GM19438 (cell line): ENCODE measurements around the gene COX17.

Experiments
- ATAC-seq: cut with Tn5 transposase; IDR thresholded peaks from one replicate; pipeline ENCODE4 v1.9.1; 2021; ENCODE audit warnings: low read depth; ENCODE audit not compliant: unreplicated experiment

COX17 gene

DNA sequence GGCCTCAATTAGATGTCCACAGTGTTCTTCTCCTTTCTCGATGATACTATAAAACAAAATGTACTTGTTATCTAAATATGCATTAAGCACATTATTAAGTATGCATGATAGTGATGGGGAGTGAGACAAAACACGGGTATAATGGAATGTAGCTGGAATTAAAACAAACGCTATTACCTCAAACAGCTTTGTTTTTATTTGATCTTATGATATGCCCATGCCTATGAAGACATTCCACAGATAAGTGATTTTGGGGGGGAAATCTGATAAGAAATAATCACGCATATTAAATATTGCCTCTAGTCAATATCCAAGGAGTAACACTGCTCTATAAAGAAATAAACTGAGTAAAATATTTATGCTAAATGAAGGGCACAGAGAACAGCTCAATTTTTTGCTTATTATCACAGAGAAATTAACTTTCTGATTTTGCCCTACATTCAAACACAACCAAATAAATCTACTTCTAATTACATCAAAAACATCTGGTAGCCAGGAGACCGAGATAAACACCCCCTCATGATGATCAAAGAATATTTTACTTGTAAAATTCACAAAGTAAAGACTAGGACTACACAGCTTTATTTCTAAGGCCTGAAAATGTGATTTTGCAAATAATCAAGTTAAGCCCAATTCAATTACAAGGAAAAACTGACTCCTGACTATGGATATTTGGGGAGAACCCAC, 1.9 kb downstream of the COX17 start:
- no peak for ATAC-seq

DNA sequence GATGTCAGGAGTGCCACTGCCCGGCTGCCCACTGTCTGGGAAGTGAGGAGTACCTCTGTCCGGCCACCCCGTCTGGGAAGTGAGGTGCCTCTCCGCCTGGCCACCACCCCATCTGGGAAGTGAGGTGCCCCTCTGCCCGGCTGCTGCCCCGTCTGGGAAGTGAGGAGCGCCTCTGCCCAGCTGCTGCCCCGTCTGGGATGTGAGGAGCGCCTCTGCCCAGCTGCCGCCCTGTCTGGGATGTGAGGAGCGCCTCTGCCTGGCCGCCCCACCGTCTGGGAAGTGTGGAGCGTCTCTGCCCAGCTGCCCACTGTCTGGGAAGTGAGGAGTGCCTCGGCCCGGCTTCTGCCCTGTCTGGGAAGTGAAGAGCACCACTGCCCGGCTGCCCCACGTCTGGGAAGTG, 3.3 kb downstream of the COX17 start:
- ATAC-seq: no peak

DNA sequence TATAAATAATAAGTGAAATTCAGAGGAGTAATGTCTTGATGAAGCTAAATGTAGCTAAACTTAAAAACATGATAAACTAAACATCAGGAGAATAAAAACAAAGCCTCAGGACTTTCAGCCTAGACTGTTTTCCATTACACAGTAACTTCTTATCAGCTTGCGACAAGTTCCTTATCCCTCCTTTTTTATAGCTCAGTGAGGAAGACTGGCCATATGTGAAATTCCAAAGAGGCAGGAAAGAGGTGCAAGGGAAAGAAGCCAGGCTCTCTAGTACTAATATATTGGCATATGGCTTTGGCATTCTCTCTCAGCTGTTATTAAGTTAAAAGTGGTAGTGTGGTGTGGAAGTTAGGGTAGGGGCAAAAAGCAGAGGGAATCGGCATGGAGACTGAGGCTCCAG, 4.4 kb downstream of the COX17 start:
- no peak for ATAC-seq

DNA sequence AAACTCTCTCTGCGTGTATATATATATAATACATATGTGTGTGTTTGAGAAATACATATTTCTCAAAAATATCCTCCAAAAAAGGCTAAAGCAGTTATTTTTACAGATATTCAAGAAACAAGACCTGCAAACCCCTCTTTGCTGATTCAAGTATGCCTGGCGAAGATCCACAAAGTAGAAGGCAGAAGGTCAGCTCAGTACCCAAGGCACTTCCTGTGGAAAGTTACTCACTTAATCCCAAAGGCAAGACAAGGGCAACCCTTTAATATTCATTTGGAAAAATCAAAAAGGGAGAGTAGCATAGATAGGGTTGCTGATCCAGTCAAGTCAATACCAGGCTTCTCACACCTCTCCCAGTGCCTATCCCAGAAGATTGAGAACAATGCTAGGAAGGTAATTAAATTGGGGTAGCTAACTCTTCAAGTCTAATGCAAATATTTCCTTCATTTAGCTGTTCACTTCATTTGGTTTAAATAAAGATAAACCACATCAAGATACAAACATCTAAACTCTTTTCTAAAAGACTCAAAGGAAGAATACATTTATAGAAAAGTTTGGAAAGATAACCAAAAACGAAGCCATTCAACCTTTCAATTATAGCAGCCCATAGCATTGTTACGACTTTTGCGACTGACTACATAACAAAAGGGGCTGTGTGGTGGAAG, 7.2 kb downstream of the COX17 start:
- ATAC-seq: no peak

DNA sequence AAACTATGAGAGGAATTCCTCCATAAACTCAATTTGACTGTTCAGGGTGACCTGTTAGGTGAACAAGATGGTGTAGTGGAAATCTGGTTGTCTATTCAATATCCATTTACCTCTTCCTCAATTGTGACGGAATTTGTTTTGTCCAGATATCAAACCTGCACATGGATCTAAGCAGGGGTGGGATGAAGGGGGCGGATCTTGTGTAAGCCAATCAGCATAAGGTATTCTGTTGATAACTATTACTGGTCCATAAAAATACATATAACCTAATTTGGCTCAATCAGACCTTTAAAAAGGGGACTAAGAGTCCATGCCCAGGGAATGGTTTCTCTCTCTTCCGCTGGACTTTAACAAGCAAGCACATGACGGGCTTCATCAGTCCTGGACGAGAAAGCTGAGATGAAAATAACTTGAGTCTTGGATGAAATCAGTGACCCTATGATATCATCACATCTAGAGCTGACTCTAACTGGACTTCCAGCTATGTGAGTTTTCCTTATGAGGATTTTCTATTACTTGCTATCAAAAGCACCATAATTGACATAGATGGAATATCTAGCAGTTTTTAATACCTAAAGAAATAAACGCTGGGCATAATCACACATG, 11.1 kb downstream of the COX17 start:
- ATAC-seq: no peak

DNA sequence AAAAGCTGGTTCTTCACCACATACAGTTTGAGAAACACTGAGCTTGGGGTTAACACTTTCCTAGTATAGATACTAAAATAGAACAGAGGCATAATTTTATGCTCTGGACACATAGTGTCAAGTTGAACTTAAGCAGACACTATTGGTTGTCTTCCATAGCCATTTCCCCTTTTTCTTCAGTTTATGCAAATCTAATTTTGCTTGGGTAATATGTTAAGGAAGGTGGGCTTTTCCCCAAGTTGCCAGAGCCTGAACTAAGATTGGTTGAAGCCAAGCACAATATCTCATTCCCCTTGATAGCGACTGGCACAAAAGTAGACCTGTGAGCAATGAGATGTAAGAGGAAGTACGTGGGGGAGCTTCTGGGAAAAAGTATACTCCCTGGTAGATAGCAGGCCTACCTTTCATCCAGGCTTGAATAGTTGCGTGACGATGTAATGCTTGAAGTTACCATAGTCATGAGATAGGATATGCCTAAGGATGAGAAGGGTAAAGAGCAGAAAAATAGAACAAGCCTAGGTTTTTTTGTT, 12.3 kb downstream of the COX17 start:
- no peak for ATAC-seq

DNA sequence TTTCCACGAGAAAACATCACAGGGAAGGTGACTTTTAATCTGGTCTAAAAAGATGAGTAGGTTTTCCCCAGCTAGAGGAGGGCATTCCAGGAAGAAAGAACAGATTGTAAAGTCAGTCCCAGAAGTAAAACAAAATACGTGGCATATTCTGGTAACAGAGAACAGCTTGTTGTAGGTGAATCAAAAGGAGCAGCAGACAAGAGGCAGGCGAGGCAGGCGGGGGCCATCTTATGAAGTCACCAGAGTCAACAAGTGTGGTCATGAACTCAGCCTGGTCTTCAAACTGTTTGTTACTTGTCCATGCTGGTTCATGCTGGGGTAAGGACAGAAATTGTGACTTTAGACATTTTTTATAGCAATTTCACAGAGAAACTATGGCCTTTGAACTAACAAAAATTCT, 12.8 kb downstream of the COX17 start:
- no peak for ATAC-seq

DNA sequence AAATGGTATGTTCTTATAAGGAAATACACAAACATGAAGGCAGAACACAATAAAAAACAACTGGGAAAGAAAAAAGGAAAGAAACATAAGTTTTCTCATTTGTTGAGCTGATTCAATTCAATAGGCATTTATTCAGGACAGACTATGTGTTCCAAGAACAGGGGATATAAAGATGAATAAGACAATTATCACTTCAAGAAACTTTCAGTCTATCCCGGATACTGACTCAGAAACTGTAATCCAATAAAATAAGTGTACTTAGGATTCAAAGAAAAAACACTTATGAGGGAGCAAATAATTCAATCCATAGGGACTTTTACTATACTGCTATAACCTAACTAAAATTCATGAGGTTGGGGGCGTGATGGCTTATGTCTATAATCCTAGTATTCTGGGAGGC, 13.3 kb downstream of the COX17 start:
- no peak for ATAC-seq

DNA sequence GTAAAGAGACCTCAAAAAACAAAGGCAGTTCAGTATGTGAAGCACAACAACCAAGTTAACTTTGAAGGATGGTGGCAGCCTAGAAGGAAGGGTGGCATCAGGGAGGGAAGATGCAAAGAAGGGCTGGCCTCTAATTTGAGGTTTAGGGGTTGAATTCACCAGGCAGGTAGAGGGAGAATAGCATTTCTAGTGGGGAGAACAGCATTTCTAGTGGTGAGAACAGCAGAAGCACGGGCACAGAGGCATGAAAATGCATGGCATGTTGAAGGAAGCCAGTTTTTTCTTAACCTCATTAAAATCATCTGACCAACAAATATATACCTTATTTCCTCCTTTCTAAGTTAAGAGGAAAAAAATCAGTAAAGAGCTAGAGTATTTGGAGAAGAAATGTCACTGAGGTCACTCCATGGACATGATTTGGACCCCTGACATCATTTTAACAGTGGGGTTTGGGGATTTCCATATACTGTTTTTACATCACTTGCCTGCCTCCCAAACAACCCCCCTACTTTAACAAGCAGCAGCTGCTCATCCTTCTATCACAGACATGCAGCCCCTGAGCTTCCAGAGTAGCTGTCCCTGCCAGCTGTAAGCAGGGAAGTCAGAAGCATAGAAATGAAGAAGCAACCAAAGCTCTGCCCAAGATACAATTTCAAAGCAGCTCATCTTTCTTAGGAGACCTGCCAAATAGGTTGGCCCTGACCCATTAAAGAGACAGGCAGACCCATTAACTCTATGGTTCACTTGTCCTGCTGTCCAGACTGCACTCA, 14.4 kb downstream of the COX17 start:
- no peak for ATAC-seq

DNA sequence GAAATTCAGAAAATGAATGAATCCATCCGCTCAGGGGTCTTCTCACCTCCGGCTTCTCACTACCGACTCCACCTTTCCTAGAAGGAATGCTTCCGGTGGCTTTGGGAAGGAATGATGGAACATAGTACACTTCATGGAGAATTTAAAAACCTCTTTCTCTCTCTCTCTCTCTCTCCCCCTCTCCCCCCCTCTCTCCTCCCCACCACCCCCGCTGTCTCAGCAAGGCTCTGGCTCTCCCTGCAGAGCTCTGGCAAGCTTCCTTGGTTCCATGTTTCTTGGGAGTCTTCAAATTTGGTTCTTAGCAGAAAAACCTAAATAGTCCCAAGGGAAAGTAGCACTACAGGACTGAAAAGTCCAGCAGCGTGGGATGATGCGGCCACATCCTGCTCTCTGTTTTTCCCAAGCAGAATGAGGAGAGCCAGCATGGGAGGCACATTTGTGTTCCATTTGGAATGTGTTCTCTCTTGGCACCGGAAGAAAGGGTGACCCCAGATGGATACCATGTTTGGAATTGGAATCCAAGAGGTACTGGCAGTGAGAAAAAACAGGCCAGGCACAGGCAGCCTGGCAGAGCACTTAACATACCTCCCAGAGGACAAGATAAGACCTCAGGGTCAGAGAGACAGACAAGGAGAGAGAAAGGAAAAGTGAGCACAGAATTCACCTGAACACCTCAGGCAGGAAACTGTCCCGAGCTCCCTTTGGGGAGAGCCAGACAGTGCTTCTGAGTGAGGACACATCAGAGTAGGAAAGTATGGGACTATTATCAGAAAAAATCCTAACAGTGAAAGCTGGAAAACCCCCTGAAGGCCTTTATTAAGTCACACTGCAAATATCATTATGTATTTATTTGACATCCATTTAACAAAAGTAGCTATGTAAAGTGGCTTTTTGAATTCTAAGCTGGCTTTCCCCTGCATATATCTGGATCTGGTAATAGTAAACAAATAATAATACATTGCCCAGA, 16.4 kb downstream of the COX17 start, which contains the start of gene POPDC2:
Gene POPDC2, minus strand, starts transcription at position 116 of the 967 bp plus-strand sequence. CDS start 166 bp downstream, outside the sequence.
- ATAC-seq: no peak

DNA sequence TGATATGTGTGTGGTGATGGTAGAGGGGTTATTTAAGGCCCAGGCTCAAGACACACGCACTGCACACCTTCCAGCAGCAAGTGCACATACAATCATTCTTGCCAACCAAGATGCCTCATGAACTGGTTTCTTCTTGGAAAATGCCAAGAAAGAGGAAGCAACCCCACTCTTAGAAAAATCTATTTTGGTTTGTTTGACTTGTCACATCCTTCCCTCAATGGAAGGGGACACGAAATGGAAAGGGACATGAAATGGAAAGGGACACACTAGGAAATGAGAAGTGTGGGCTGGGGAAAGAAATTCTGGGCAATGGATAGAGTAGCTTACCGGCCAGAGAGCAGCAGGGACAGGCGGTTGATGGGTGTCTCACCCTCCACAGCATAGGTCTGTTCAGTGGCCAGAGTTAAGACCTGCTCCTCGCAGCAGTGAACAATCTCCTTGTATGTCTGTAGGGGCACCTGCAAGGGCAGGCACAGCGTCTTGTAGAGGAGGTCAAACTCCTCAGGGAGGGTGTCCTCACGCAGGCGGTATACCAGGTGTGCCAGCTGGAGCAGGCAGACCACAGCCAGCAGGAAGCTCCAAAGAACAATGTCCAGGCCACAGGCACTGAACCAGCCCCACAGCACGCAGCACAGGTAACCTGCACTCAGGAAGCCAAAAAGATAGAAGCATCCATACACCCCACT, 17.5 kb downstream of the COX17 start:
- no peak for ATAC-seq

DNA sequence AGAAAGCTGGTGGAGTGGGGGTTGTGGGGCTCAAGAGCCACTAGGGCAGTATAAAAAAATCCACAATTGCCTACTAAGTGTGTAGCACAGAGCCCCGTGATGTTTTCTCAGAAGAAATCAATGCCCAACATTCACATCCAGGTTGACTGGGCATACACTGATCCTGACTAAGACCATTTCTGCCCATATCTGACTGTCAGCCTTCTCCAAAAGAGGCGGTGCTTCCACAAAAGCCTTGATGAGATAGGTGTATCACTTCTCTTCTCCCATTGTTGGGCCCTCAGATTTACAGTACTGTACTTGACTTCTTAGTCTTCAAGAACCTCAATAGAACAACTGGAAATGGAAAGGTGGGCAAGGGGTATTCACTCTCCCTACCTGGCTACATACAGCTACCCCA, 18.2 kb downstream of the COX17 start:
- no peak for ATAC-seq

DNA sequence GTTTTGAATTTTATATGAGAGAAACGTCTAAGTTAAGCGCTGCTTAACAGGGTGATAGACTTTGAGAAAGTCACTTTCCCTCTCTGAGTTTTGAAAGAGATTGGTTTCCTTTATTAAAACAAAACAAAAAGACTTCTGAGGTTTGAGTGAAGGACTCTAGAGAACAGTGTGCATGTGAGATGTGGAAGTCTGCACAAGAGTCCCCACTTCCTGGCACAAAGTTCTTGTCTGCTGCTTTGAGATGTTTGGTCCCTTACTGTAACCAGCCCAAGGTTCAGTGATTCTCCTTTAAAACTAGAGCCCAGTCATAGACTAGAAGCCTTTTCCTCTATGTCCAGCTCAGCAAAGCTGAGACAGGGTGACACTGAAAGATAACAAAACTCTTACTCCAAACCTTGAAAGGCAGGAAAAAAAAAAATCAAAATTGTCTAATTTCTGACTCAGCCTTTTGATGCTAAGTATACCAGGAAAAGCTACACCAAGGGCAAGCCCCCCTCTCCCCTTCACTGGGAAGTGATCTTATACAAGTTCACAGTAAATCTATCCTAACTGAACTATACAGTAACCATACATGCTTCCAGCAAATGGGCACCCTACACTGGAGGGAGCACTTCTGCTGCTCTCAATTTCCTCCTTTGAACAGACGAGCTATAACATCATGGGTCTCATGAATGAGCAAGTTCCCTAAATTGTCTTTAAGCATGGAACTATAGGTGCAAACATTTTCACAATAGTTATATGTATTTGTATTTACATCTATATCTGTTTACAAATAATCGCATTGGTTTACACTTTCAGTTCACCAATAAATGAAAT, 19.1 kb downstream of the COX17 start:
- ATAC-seq: no peak

DNA sequence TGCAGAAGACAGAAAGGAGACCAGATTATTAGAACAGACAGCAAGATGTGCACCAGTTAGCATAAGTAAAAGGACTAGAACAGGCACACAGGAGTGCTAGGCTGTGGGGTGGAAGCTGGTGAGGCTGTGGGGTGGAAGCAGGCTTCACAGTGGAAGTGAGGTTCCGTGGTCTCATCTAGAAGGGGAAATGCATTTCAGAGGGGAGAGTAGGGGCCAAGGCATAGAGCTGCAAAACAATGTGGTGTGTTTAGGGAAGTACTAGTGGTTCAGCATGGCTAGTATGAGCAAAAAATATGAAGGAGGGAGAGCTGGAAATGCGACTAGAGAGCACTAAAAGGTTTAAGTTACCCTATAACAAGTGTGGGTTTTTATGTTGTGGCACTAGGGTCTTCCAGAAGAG, 23.3 kb downstream of the COX17 start:
- no peak for ATAC-seq

DNA sequence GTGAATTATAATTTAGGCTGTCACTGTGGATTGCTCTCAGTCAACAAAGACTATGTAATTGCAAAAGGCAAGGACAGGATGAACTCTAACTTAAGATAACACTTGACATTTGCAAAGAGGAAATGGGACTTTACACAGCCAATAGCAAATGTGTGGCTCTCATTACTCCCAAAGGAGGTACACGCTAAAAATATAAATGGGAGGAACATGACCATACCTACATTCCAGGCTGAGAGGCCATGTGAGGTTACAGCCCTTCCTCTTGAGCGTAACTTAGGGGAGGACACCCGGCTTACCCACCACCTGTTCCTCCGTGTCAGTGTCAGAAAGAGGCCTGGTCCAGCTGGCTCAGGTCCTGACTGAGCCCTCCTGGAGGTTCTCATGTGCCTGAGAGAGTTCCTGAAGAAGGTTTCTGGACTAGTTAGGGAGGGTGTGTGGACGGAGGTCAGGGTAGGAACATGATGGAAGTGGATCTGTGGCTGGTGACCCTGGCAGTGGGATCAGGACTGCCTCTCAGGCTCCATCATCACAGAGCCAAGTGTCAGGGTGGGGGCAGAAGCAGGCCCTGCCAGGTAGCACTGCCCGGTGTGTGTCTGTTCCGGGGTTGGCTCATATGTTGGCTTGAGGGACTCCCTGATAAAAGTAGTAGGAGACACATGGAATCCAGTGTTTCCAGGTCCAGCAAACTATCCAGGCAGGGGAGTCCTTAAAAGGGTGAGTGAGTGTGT, 24.7 kb downstream of the COX17 start:
- ATAC-seq: no peak

DNA sequence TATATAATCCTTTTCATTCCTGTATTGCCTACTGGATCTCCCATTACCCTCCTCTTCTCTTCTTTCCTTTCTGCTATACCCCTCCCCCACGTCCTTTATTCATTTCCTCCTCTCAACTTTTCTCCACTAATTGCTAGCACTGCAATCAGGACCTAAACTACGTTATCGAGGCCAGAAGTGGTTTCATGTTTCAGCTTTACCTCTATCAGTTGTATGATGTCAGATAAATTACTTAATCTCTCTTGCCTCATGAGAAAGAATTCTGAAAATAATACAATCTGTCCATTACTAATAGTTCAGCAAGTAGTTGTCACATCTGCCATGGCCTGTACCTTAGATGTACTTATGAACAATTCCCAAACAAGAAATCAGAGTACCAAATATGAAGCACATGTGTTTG, 27.4 kb downstream of the COX17 start:
- ATAC-seq: no peak

DNA sequence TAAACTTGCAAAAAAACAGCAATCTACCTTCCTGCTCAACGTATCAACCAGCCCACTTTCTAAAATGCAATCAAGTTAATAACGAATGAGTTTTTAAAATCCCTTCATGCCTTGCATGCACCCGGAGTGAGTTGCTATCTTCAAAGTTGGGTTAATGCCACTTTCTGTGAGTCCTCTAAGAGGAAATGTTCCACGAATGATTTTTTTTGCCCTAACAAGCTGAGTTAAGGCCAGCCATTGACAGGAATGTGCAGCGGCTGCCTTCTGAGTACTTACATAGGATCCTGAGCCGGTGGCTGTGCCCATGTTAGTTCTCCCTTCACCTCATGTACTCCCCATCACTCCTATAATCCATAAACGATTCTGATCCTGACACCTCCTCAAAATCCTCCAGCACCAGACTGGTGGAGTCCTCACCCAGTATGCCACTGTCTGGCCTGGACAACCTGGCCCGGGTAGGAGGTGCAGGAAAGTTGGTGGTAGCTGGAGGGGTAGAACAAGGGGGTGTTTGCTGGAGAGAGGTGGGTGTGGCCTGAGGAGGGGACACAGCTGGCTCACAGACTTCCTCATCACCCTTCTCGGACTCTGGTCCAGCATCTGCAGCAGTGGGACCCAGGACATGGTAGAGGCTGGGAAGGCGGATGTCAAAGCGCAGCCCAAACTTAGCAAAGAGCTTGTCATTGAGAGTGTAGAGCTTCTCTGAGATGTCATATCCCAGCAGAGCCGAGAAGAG, 29.2 kb downstream of the COX17 start:
- no peak for ATAC-seq
